Measurements from ENCODE around the gene PFKM.

The PFKM gene

GRCh38 chr12:48160046-48160445, 40.9 kb downstream of the PFKM start:
- Mint-ChIP-seq H3K27ac (peak overlapping the region; percentile 10), H3K27me3 (no peaks in the 10 kb centered on the region), H3K9me3 (ENCODE audit: low read depth) (no peaks in the 10 kb centered on the region), H3K4me1 (ENCODE audit: low read depth) (peaks cover 38% of the 10 kb centered on the region), H3K4me3 (no peak overlapping the region), H3K36me3 (no peaks in the 10 kb centered on the region)

- H3K4me3 Mint-ChIP-seq, result no peak overlapping the region
- peak overlapping the region; percentile 30 for H3K27ac Mint-ChIP-seq
- H3K27me3 Mint-ChIP-seq, result no peaks in the 10 kb centered on the region
- H3K36me3 Mint-ChIP-seq, result no peaks in the 10 kb centered on the region
- no peaks in the 10 kb centered on the region for H3K9me3 Mint-ChIP-seq (ENCODE audit: low read depth)
- peaks cover 38% of the 10 kb centered on the region for H3K4me1 Mint-ChIP-seq (ENCODE audit: low read depth)
Measured at GRCh38 chr12:48160807-48161206, 41.6 kb downstream of the PFKM start.

- Mint-ChIP-seq H3K27me3 (peaks cover 3% of the 10 kb centered on the region), H3K36me3 (no peaks in the 10 kb centered on the region), H3K4me3 (no peak overlapping the region), H3K4me1 (ENCODE audit: low read depth) (peaks cover 19% of the 10 kb centered on the region), H3K27ac (no peak overlapping the region), H3K9me3 (ENCODE audit: low read depth) (no peaks in the 10 kb centered on the region)
Measured at GRCh38 chr12:48163150-48163747, 44.1 kb downstream of the PFKM start.

- Mint-ChIP-seq H3K27me3 (peaks cover 3% of the 10 kb centered on the region), H3K36me3 (no peaks in the 10 kb centered on the region), H3K27ac (no peak overlapping the region), H3K4me3 (no peak overlapping the region), H3K4me1 (ENCODE audit: low read depth) (peaks cover 14% of the 10 kb centered on the region), H3K9me3 (ENCODE audit: low read depth) (no peaks in the 10 kb centered on the region)
Measured at GRCh38 chr12:48164451-48164850, 45.3 kb downstream of the PFKM start.

GRCh38 chr12:48165089-48165981, 46.2 kb downstream of the PFKM start:
- H3K27ac Mint-ChIP-seq, result no peak overlapping the region
- H3K4me1 Mint-ChIP-seq (ENCODE audit: low read depth), result peaks cover 11% of the 10 kb centered on the region

GRCh38 chr12:48169011-48169410, 49.8 kb downstream of the PFKM start:
- Mint-ChIP-seq H3K27ac (no peak overlapping the region), H3K4me1 (ENCODE audit: low read depth) (no peaks in the 10 kb centered on the region), H3K36me3 (no peaks in the 10 kb centered on the region), H3K9me3 (ENCODE audit: low read depth) (no peaks in the 10 kb centered on the region), H3K4me3 (no peak overlapping the region), H3K27me3 (peaks cover 3% of the 10 kb centered on the region)

More at GRCh38 chr12:48165089-48165981, 46.2 kb downstream of the PFKM start:
- Mint-ChIP-seq H3K4me3 (no peak overlapping the region), H3K36me3 (no peaks in the 10 kb centered on the region), H3K27me3 (peaks cover 3% of the 10 kb centered on the region), H3K9me3 (ENCODE audit: low read depth) (no peaks in the 10 kb centered on the region)

- Mint-ChIP-seq H3K4me1 (ENCODE audit: low read depth) (peaks cover 3% of the 10 kb centered on the region), H3K36me3 (no peaks in the 10 kb centered on the region), H3K27me3 (peaks cover 15% of the 10 kb centered on the region), H3K27ac (no peak overlapping the region), H3K9me3 (ENCODE audit: low read depth) (no peaks in the 10 kb centered on the region), H3K4me3 (no peak overlapping the region)
Measured at GRCh38 chr12:48175613-48176416, 56.7 kb downstream of the PFKM start.

GRCh38 chr12:48176417-48176751, 57.2 kb downstream of the PFKM start:
- no peak overlapping the region for H3K27ac Mint-ChIP-seq
- H3K4me3 Mint-ChIP-seq, result no peak overlapping the region
- no peaks in the 10 kb centered on the region for H3K36me3 Mint-ChIP-seq
- peaks cover 3% of the 10 kb centered on the region for H3K4me1 Mint-ChIP-seq (ENCODE audit: low read depth)
- H3K27me3 Mint-ChIP-seq, result peaks cover 20% of the 10 kb centered on the region
- H3K9me3 Mint-ChIP-seq (ENCODE audit: low read depth), result no peaks in the 10 kb centered on the region

- Mint-ChIP-seq H3K36me3 (no peaks in the 10 kb centered on the region), H3K9me3 (ENCODE audit: low read depth) (no peaks in the 10 kb centered on the region), H3K4me3 (no peak overlapping the region), H3K27ac (no peak overlapping the region), H3K27me3 (peaks cover 20% of the 10 kb centered on the region), H3K4me1 (ENCODE audit: low read depth) (peaks cover 14% of the 10 kb centered on the region)
Measured at GRCh38 chr12:48177982-48178381, 58.8 kb downstream of the PFKM start.

- no peak overlapping the region for H3K4me3 Mint-ChIP-seq
- no peaks in the 10 kb centered on the region for H3K36me3 Mint-ChIP-seq
- no peak overlapping the region for H3K27ac Mint-ChIP-seq
- H3K9me3 Mint-ChIP-seq (ENCODE audit: low read depth), result no peaks in the 10 kb centered on the region
- H3K27me3 Mint-ChIP-seq, result peaks cover 20% of the 10 kb centered on the region
- H3K4me1 Mint-ChIP-seq (ENCODE audit: low read depth), result peaks cover 14% of the 10 kb centered on the region
Measured at GRCh38 chr12:48179466-48179865, 60.3 kb downstream of the PFKM start.

GRCh38 chr12:48180424-48180823, 61.3 kb downstream of the PFKM start:
- H3K9me3 Mint-ChIP-seq (ENCODE audit: low read depth), result no peaks in the 10 kb centered on the region
- peaks cover 22% of the 10 kb centered on the region for H3K27me3 Mint-ChIP-seq
- H3K36me3 Mint-ChIP-seq, result no peaks in the 10 kb centered on the region
- peaks cover 14% of the 10 kb centered on the region for H3K4me1 Mint-ChIP-seq (ENCODE audit: low read depth)
- H3K27ac Mint-ChIP-seq, result no peak overlapping the region
- H3K4me3 Mint-ChIP-seq, result no peak overlapping the region

- peaks cover 11% of the 10 kb centered on the region for H3K4me1 Mint-ChIP-seq (ENCODE audit: low read depth)
- H3K27ac Mint-ChIP-seq, result no peak overlapping the region
- peaks cover 22% of the 10 kb centered on the region for H3K27me3 Mint-ChIP-seq
- H3K9me3 Mint-ChIP-seq (ENCODE audit: low read depth), result no peaks in the 10 kb centered on the region
- no peak overlapping the region for H3K4me3 Mint-ChIP-seq
- H3K36me3 Mint-ChIP-seq, result no peaks in the 10 kb centered on the region
Measured at GRCh38 chr12:48180857-48181495, 61.8 kb downstream of the PFKM start.

GRCh38 chr12:48182631-48183030, 63.5 kb downstream of the PFKM start:
- Mint-ChIP-seq H3K27ac (no peak overlapping the region), H3K9me3 (ENCODE audit: low read depth) (no peaks in the 10 kb centered on the region), H3K4me1 (ENCODE audit: low read depth) (peaks cover 11% of the 10 kb centered on the region), H3K36me3 (no peaks in the 10 kb centered on the region), H3K4me3 (peak overlapping the region; percentile 94), H3K27me3 (peaks cover 20% of the 10 kb centered on the region)

GRCh38 chr12:48183091-48183875, 64.1 kb downstream of the PFKM start, which contains the start of gene CCDC184:
Gene CCDC184 (plus strand): TSS chr12:48183644. CDS start chr12:48184123, 479 bp downstream.
- Mint-ChIP-seq H3K9me3 (ENCODE audit: low read depth) (no peaks in the 10 kb centered on the region), H3K4me1 (ENCODE audit: low read depth) (peaks cover 11% of the 10 kb centered on the region), H3K27ac (no peak within 1 kb of the TSS), H3K4me3 (peak within 1 kb of the TSS; percentile 94), H3K27me3 (peaks cover 20% of the 10 kb centered on the region), H3K36me3 (no peaks in the 10 kb centered on the region)

Data from activated naive CD8-positive, alpha-beta T cell (primary cell).